Activated CD8-positive, alpha-beta T cell treated with anti-CD3 and anti-CD28 coated beads for 36 hours (primary cell): ENCODE results near the gene IL20. TPM values are rescaled to one million over a fixed set of nuclear protein-coding genes. Genes with fewer than 3 reads are reported as not detected.

ENCODE experiments used
- ATAC-seq: fragments of 200-7000 bp; cut with Tn5 transposase; one replicate; pipeline ENCODE4 v1.10.0; 2021; ENCODE audit warnings: mild to moderate bottlenecking, moderate library complexity
- CTCF ChIA-PET: fragments of 350-600 bp; sonication (Branson Sonifier 250); formaldehyde crosslinking; loops from one replicate; lab custom pipeline; 2021; ENCODE audit warnings: antibody characterized with exemption; lab: Charles Lee
- POLR2A ChIA-PET: fragments of 350-600 bp; sonication (Branson Sonifier 250); formaldehyde crosslinking; loops from one replicate; lab custom pipeline; 2021; ENCODE audit warnings: antibody characterized with exemption; lab: Charles Lee
- DNase-seq: peaks from one replicate; pipeline ENCODE4 v3.0.0-alpha.2; 2020
- H3K27ac Mint-ChIP-seq: one replicate; pipeline ENCODE4 v1.8.0; 2021; ENCODE audit warnings: mild to moderate bottlenecking, mixed read lengths
- H3K27me3 Mint-ChIP-seq: one replicate; pipeline ENCODE4 v1.8.0; 2021; ENCODE audit warnings: mixed read lengths
- H3K36me3 Mint-ChIP-seq: one replicate; pipeline ENCODE4 v1.8.0; 2021; ENCODE audit warnings: low read depth, mixed read lengths
- H3K4me1 Mint-ChIP-seq: one replicate; pipeline ENCODE4 v1.8.0; 2021; ENCODE audit warnings: low read depth, mixed read lengths
- H3K4me3 Mint-ChIP-seq: one replicate; pipeline ENCODE4 v1.8.0; 2021; ENCODE audit warnings: mild to moderate bottlenecking, moderate library complexity, mixed read lengths
- H3K9me3 Mint-ChIP-seq: one replicate; pipeline ENCODE4 v1.8.0; 2021; ENCODE audit warnings: mixed read lengths
- CTCF ChIP-seq: fragments of 200-600 bp; IDR thresholded peaks from one replicate; pipeline ENCODE4 v1.8.0; 2022; ENCODE audit warnings: antibody characterized with exemption, mild to moderate bottlenecking
- intact Hi-C: fragments of 100-400 bp; cut with micrococcal nuclease; formaldehyde crosslinking; loops from one replicate; pipeline ENCODE4 v1.10.0; 2022
- total RNA-seq, 2 experiments: library from RNA; stranded (reverse); gene quantifications; one replicate each; pipeline ENCODE4 v1.2.3, GENCODE V29; 2021

Gene IL20
- total RNA-seq, 2 experiments from 2014 or later: not detected

DNA sequence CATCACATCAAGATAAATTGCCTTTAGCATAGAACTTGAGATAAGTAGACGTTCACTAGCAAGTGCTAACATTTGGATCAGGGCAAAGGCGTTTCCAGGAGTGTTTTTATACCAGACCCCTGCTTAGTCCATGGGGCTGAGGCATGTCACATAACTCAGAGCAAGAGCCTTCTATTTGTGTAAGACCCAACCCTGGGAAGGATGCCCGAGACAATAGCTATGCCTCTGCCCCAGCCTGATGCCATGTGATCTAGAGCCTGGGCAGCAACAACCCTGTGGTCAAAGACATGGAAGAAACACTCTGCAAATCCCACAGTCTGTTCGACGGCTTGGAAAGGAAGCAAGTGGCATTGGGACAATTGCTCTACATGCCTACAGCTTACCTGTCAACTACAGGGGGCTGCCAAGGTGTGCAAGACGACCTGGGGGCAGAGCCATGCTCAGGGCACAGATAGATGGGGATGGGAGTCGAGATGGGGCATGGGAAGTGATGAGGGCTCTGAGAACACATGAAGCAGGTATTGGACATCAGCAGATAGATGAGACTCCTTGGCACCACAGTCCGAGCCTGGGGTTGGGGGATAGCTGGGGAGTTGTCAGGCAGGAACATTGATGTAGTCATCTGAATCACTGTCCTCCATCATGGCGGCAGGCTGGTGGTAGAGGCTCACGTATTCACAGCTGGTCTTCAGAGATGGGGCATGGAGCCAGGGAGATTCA lies 39.2 kb downstream of the IL20 start:
- H3K9me3 Mint-ChIP-seq: no peaks in the 10 kb centered on the region
- no peaks in the 10 kb centered on the region for H3K27me3 Mint-ChIP-seq
- peaks cover 74% of the 10 kb centered on the region for H3K4me1 Mint-ChIP-seq
- peak overlapping the region; percentile 96 for H3K27ac Mint-ChIP-seq
- intact Hi-C loops: no loop called here
- ChIA-PET CTCF (interaction anchor here (0.7 to 6.0 kb wide), 15 partner anchors 8 to 179 kb away, joined by 3 to 47 read pairs (median 9); partner anchors contain the start of genes IL19 and IL20), POLR2A (interaction anchor here (1.8 to 2.8 kb wide), 3 partner anchors 8 to 18 kb away, joined by 6 to 21 read pairs (median 11); partner anchors contain the start of genes FCMR and IL24)
- DNase-seq (no peak), ATAC-seq (no peak)
- no peak overlapping the region for H3K4me3 Mint-ChIP-seq
- TF ChIP-seq CTCF: no peak
- peaks cover 50% of the 10 kb centered on the region for H3K36me3 Mint-ChIP-seq

DNA sequence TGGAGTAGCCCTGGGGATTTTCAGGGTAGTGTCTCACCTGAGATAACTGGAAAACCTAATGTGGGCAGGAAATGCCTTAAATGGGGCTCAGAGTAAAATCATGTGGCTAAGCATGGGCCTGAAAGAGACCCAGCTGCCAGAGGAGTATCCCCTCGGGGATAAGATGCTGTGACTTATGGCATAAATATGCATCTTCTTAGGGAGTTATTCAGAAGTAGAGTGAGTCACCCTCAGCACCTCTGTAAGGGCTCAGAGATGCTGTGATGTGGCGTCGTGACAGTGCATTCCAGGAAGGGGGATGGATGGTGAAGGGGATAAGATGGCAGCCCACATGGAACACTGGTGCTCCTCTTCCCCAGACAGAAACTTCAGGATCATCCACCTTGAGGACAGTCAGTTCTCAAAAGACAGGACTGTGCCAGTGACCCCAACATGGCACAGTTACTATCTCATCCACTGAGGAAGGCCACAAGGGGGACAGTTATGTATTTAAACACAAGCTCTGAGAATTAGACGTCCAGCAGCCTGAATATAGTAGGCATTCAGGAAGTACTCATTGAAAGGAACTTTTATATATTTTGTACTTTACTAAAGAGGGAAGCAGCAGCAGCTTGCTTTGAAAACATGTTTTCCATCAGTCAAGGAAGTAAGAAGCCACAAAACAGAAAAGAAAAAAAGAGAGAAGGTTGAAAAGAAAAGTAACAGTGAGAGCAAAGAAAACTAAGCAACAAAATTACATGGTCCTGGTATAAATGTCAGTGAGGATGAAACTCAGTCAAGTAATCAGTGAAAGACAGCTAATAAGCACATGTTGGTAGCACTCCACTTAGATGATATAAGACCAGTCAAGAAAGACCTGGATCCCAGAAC lies 40.1 kb downstream of the IL20 start:
- Mint-ChIP-seq H3K27me3 (no peaks in the 10 kb centered on the region), H3K36me3 (peaks cover 52% of the 10 kb centered on the region), H3K4me3 (peak overlapping the region; percentile 34), H3K4me1 (peaks cover 79% of the 10 kb centered on the region), H3K9me3 (no peaks in the 10 kb centered on the region), H3K27ac (peak overlapping the region; percentile 96)
- DNase-seq (peak; percentile 70), ATAC-seq (peak; percentile 90)
- POLR2A ChIA-PET: interaction anchor here (1.0 to 2.8 kb wide), 4 partner anchors 8 to 17 kb away, joined by 3 to 21 read pairs (median 8); partner anchors contain the start of genes FCMR and IL24
- CTCF ChIA-PET: interaction anchor here (0.6 to 6.0 kb wide), 29 partner anchors 8 to 271 kb away, joined by 3 to 47 read pairs (median 5); partner anchors contain the start of genes IL19, IL20 and IL24
- intact Hi-C loops: no loop called here
- TF ChIP-seq CTCF: no peak

GRCh38 chr1:206907304-206907991 lies 42.0 kb downstream of the IL20 start:
- Mint-ChIP-seq H3K36me3 (peaks cover 67% of the 10 kb centered on the region), H3K27me3 (no peaks in the 10 kb centered on the region), H3K4me1 (peaks cover 82% of the 10 kb centered on the region), H3K9me3 (no peaks in the 10 kb centered on the region), H3K27ac (peak overlapping the region; percentile 61), H3K4me3 (no peak overlapping the region)
- CTCF ChIA-PET: interaction anchor here (0.7 to 6.0 kb wide), 19 partner anchors 10 to 182 kb away, joined by 3 to 47 read pairs (median 15); partner anchors contain the start of genes FCMR, IL20 and IL24
- POLR2A ChIA-PET: interaction anchor here (1.1 to 2.8 kb wide), 5 partner anchors 11 to 42 kb away, joined by 3 to 21 read pairs (median 12); partner anchors contain the start of genes FCMR, IL20 and IL24
- ATAC-seq (no peak), DNase-seq (no peak)
- intact Hi-C loops: no loop called here
- TF ChIP-seq CTCF: no peak

DNA sequence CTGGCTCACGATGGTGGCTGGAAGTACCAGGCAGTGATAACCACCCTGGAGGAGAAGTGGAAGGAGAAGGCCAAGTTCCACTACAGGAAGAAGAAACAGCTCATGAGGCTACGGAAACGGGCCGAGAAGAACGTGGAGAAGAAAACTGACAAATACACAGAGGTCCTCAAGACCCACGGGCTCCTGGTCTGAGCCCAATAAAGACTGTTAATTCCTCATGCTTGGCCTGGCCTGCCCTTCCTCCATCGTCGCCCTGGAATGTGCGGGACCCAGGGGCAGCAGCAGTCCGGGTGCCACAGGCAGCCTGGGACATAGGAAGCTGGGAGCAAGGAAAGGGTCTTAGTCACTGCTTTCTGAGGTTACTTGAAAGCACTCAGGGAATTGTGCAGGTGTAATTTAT lies 42.6 kb downstream of the IL20 start:
- no peak for ATAC-seq
- POLR2A ChIA-PET: interaction anchor here (1.1 to 2.7 kb wide), 5 partner anchors 9 to 155 kb away, joined by 3 to 15 read pairs (median 4); partner anchors contain the start of genes FCMR and IL20
- CTCF ChIA-PET: interaction anchor here (0.7 to 6.0 kb wide), 23 partner anchors 10 to 429 kb away, joined by 3 to 47 read pairs (median 10); partner anchors contain the start of genes FCMR, IL20 and IL24
- no peak overlapping the region for H3K4me3 Mint-ChIP-seq
- peaks cover 68% of the 10 kb centered on the region for H3K36me3 Mint-ChIP-seq
- peaks cover 84% of the 10 kb centered on the region for H3K4me1 Mint-ChIP-seq
- intact Hi-C loops: no loop called here
- no peak for DNase-seq
- H3K27me3 Mint-ChIP-seq: no peaks in the 10 kb centered on the region
- H3K27ac Mint-ChIP-seq: peak overlapping the region; percentile 61
- TF ChIP-seq CTCF: no peak
- H3K9me3 Mint-ChIP-seq: no peaks in the 10 kb centered on the region
